WERI-Rb-1 (cell line): ENCODE data around the gene ADPRM.

Source experiments
- DNase-seq: peaks from one replicate; pipeline ENCODE4 v3.0.0-alpha.2; 2020
- H3K27ac ChIP-seq: fragments of 250-450 bp; sonication (Bioruptor Pico); 2 replicates; pipeline ENCODE4 v1.5.1; 2020; ENCODE audit warnings: mild to moderate bottlenecking, moderate library complexity
- H3K27me3 ChIP-seq: fragments of 250-450 bp; sonication (Bioruptor Pico); 2 replicates; pipeline ENCODE4 v1.5.1; 2021; ENCODE audit warnings: mild to moderate bottlenecking, low read depth, moderate library complexity; ENCODE audit not compliant: insufficient read depth, severe bottlenecking
- H3K36me3 ChIP-seq: fragments of 250-450 bp; sonication (Bioruptor Pico); 2 replicates; pipeline ENCODE4 v1.5.1; 2020; ENCODE audit warnings: mild to moderate bottlenecking, moderate library complexity
- H3K4me3 ChIP-seq: 2 replicates; pipeline ENCODE4 v1.5.1; 2011; ENCODE audit warnings: low read depth, mild to moderate bottlenecking, control low read depth, low read length
- H3K9me3 ChIP-seq: fragments of 250-450 bp; sonication (Bioruptor Pico); 2 replicates; pipeline ENCODE4 v1.5.1; 2021; ENCODE audit warnings: mild to moderate bottlenecking, moderate library complexity; ENCODE audit not compliant: severe bottlenecking
- CTCF ChIP-seq: IDR thresholded peaks from 2 replicates; pipeline ENCODE4 v1.5.1; 2011; ENCODE audit warnings: low read depth, mild to moderate bottlenecking, control low read depth, inconsistent platforms, low read length

Gene ADPRM

GRCh38 chr17:10739386-10739785, 42.0 kb downstream of the ADPRM start:
- H3K4me3 ChIP-seq = no peak overlapping the region
- TF ChIP-seq CTCF = no peak
- H3K36me3 ChIP-seq = no peaks in the 10 kb centered on the region

DNA sequence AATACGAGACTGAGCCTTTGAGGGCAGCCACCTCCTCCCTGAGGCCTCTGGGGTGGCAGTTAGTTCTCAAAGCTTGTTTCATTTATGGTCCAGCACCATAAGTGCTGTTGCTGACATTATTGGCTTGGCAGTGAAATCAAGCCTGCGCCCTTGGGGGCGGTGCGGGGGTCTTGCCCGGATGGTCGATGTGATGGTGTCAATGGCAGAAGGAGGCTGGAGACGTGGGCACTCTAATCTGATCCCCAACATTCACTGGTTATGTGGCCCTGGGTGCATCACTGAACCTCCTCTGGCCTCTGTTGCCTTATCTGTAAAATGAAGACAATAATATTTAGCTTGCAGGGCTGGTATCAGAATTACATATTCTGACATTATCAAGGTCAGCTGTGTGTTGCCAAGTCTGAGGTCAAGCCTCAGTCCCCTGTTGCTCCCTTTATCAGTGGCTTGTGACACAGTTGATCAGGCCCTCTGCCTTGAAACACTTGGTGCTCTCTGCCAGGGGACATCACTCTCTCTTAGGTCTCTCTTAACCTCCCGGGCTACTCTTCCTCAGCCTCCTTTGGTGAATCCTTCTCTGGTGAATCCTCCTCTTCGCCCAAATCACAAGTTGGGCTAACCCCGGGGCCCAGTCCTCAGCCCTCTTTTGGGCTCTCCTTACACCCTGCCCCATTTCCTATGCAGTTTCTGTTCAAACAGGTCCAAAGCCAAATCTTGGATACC, 44.2 kb downstream of the ADPRM start:
- Histone ChIP-seq H3K36me3 (no peaks in the 10 kb centered on the region), H3K9me3 (no peaks in the 10 kb centered on the region), H3K27me3 (no peaks in the 10 kb centered on the region), H3K27ac (no peak overlapping the region), H3K4me3 (no peak overlapping the region)
- DNase-seq = no peak
- no peak for TF ChIP-seq CTCF

More at GRCh38 chr17:10739386-10739785, 42.0 kb downstream of the ADPRM start:
- no peak for DNase-seq
- H3K27me3 ChIP-seq = no peaks in the 10 kb centered on the region
- H3K27ac ChIP-seq = no peak overlapping the region
- H3K9me3 ChIP-seq = no peaks in the 10 kb centered on the region

- H3K27ac ChIP-seq = no peak overlapping the region
- no peaks in the 10 kb centered on the region for H3K9me3 ChIP-seq
- no peak for DNase-seq
- TF ChIP-seq CTCF = no peak
- H3K36me3 ChIP-seq = no peaks in the 10 kb centered on the region
- no peaks in the 10 kb centered on the region for H3K27me3 ChIP-seq
- H3K4me3 ChIP-seq = no peak overlapping the region
Measured at GRCh38 chr17:10742431-10742830, 45.0 kb downstream of the ADPRM start.

- no peak for DNase-seq
- H3K27me3 ChIP-seq = no peaks in the 10 kb centered on the region
- TF ChIP-seq CTCF = no peak
- H3K9me3 ChIP-seq = no peaks in the 10 kb centered on the region
- no peaks in the 10 kb centered on the region for H3K36me3 ChIP-seq
- H3K4me3 ChIP-seq = no peak overlapping the region
- H3K27ac ChIP-seq = no peak overlapping the region
Measured at GRCh38 chr17:10743316-10744009, 46.1 kb downstream of the ADPRM start.

- H3K36me3 ChIP-seq = no peaks in the 10 kb centered on the region
- H3K27ac ChIP-seq = no peak overlapping the region
- no peak for TF ChIP-seq CTCF
- no peak for DNase-seq
- H3K4me3 ChIP-seq = no peak overlapping the region
- H3K27me3 ChIP-seq = no peaks in the 10 kb centered on the region
- H3K9me3 ChIP-seq = no peaks in the 10 kb centered on the region
Measured at GRCh38 chr17:10744501-10745000, 47.2 kb downstream of the ADPRM start.
